ENCODE data around the gene FDXR.

The FDXR gene

DNA sequence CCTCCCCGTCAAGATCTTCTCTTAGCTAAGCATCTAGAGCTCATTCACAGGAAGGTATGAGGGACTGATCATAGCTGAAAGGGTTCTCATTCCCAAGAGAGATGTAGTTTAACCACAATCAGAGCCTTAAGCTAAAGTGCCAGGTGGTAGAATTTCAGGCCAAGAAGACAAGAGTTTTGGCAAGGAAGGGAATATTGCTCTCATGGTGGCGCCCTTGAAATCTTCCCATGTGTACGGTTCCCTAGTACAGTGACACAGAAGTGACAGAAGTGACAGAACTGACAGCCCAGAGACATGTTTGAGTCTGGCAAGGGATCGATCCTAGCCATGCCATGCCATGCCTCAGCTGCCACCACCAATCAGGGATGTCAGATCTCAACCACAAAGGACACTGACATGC is 15.6 kb downstream of the FDXR start:
- DNase-seq (ENCODE audit: low read depth) = no peak

DNA sequence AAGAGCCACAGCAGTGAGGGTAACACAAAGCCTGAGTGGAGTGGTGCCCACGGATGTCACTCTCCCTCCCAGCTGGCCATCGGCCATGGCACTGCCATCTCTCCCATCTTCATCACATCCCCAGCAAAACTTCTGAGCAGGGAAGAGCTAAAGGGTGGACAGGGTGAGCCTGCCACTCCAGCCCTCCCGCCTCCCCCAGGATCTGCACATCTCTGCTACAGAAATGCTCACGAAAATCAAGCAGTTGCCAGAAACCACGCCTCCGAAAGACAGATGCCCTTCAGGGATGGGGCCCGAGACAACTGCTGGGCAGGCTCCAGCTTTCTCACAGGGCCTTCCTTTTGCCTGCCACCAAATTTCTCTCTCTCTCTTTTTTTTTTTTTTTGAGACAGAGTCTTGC is 16.7 kb downstream of the FDXR start:
- DNase-seq (ENCODE audit: low read depth) = no peak

DNA sequence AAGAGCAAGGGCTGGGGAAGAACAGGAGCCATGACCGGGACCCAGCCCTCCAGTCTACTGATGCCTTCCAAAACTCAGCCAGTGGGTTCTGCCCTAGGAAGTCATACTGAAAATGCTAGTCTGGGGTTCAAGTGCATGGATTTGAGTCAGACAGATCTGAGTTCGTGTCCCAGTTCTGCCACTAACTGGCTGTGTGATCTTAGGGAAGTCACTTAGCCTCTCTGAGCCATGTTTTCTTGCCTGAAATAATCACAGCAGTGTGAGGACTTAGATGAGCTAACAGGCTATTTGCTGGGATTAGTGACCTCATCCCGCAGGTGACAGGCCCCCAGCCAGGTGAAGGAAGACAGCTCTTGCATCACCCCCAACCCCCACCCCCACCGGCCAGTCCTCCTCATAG is 17.5 kb downstream of the FDXR start:
- no peak for DNase-seq (ENCODE audit: low read depth)

- DNase-seq (ENCODE audit: low read depth) = no peak
Observed at GRCh38 chr17:74854792-74855191, 18.0 kb downstream of the FDXR start.

GRCh38 chr17:74853669-74854068 is 19.1 kb downstream of the FDXR start:
- DNase-seq (ENCODE audit: low read depth) = no peak

DNA sequence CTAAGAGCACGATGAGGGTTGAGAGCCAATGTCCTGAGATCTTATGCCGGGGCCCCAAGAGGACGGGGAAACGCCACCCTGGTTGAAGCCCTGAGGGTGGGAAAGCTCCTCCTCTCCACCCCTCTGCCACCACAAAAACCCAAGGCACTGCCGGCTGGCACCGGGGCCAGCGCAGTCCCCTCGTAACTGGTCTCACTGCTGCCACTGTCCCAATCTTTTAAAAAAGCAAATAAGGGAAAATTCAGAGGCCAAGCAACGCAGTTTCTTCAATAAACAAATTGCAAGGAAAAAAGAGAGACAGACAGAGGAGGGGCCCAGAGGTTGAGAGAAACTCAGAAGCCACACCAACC is 19.8 kb downstream of the FDXR start:
- DNase-seq (ENCODE audit: low read depth) = no peak

- DNase-seq (ENCODE audit: low read depth) = peak; percentile 63
Observed at GRCh38 chr17:74852237-74853047, 20.4 kb downstream of the FDXR start.

GRCh38 chr17:74851612-74852236 is 21.1 kb downstream of the FDXR start:
- DNase-seq (ENCODE audit: low read depth) = no peak

GRCh38 chr17:74850914-74851313 is 21.9 kb downstream of the FDXR start:
- no peak for DNase-seq (ENCODE audit: low read depth)

DNA sequence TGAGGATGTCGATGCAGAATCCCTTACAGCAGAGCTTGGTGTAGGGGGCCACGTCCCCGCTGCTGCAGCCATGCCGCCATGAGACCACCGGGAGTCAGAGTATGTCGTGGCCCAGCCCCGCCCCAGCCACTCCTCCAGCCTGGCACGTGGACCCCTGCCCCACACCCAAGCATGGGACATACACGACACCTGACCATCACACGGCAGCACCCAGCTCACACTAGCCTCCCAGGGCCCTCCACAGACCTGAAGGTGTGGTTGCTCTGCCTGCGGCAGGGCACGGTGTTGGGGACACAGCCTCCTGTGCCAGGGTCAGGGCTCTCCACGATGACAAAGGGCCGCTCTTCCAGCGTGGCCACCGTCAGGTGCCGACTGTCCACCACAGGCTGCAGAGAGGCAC is 22.5 kb downstream of the FDXR start:
- DNase-seq (ENCODE audit: low read depth) = no peak

DNA sequence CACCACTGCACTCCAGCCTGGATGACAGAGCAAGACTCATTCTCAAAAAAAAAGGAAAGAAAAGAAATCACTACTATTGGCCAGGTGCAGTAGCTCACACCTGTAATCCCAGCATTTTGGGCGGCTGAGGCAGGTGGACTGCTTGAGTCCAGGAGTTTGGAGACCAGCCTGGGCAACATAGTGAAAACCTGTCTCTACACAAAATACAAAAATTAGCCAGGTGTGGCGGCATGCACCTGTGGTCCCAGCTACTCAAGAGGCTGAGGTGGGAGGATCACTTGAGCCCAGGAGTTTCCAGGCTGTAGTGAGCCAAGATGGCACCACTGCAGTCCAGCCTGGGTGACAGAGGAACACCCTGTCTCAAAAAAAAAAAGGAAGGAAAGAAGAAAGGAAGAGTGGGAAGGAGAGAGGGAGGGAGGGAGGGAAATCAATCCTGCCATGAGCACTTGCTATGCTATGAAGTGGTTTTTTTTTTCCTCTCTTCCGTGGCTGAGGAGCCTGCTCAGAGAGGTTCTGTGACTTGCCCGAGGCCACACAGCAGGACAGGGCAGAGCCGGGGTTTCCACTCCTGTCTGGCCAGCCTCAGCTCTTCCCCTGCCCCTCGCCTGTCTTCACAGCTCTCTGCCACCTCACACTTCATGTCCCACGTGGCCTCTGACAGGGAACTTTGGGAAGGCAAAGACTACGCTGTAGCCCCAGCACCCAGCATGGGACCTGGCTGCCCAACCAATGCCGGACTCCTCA is 24.0 kb downstream of the FDXR start:
- DNase-seq (ENCODE audit: low read depth) = no peak

GRCh38 chr17:74846621-74847020 is 26.2 kb downstream of the FDXR start:
- no peak for DNase-seq (ENCODE audit: low read depth)

- DNase-seq (ENCODE audit: low read depth) = no peak
Observed at GRCh38 chr17:74843352-74843627, 29.5 kb downstream of the FDXR start.

GRCh38 chr17:74842599-74843351 is 30.0 kb downstream of the FDXR start:
- no peak for DNase-seq (ENCODE audit: low read depth)

GRCh38 chr17:74842146-74842598 is 30.6 kb downstream of the FDXR start:
- DNase-seq (ENCODE audit: low read depth) = no peak

DNA sequence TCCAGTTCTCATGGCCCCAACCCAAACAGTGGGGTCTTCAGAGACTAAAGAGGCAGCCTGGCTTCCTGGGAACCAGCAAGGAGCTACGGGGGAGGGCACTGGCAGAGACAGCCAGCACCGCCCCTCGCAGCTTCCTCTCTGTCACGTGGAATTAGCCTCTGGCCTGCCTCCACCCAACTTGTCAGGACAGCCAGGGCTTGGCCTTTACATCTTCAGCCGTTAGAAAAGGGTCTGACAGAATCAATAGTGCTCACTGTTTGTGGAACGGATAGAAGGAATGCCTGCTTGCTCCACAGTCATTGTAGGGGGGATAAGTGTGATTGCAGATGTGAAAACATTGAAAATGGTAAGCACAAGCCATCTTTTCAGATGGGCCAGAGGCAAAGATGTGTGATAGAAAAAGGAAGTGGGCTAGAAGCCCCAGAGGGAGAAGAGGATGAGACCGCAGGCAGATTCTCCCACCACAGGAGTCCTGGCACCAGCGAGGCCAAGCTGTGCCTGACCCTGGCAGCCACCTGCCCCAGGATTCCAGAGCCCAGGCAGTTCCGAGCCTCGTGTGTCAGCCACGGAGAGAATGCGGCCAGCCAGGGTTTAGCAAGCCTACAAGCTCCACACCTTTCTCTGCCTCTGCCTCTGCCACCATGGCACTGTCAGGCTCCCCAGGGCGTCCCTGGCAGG is 31.7 kb downstream of the FDXR start:
- no peak for DNase-seq (ENCODE audit: low read depth)

GRCh38 chr17:74839990-74840852 is 32.6 kb downstream of the FDXR start:
- DNase-seq (ENCODE audit: low read depth) = no peak

GRCh38 chr17:74838274-74838673 is 34.5 kb downstream of the FDXR start:
- no peak for DNase-seq (ENCODE audit: low read depth)

DNA sequence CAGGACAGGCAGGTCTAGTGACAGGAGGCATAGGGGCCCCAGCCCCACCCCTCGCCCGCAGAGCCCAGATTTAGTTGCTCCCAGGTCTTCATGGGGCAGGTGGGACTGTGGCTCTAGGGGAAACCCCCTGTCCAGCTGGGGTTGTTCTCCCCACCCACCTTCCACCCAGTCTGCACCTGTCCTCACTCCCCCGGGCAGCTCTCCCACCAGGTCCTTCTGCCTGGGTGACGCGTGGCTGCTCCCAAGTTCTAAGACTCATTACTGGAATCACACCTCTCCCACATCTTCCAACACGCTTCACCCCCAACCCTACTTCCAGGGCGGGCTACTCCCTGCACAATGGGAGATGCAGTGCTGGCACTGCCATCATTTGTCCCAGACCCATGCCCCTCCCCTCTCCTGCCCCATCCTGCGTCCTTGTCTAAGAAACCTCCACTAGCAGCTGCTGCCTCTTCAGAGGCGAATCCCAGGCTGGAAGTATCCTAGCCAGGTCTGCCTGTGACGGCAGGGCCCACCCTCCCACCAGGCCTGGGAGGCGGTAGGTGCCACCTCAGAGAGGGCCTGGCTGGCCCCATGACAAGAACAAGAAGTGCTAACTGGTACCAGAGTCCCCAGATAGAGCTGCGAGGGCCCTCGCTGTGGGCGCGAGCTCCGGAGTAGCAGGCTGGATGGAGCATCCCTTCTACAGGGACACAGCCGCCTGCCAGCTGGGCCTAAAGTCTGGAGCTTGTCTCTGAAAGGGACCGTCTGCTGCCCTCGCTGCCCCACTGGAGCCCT is 35.9 kb downstream of the FDXR start:
- no peak for DNase-seq (ENCODE audit: low read depth)

- DNase-seq (ENCODE audit: low read depth) = no peak
Observed at GRCh38 chr17:74836191-74836590, 36.6 kb downstream of the FDXR start.

Measured in activated T-cell treated with anti-CD3 and anti-CD28 coated beads for 48 hours (primary cell).